ENCODE measurements around the gene GOLGA8T. TPM values are rescaled to one million over a fixed set of nuclear protein-coding genes. Genes with fewer than 3 reads are reported as not detected.
"Not testable (repeated sequence)": the region's sequence is repeated elsewhere in the genome, so short reads cannot be mapped to it uniquely, and the experiment has no call there.

GOLGA8T gene
- total RNA-seq, 2 donors from 2014 or later = 0.14 to 0.49 TPM

DNA sequence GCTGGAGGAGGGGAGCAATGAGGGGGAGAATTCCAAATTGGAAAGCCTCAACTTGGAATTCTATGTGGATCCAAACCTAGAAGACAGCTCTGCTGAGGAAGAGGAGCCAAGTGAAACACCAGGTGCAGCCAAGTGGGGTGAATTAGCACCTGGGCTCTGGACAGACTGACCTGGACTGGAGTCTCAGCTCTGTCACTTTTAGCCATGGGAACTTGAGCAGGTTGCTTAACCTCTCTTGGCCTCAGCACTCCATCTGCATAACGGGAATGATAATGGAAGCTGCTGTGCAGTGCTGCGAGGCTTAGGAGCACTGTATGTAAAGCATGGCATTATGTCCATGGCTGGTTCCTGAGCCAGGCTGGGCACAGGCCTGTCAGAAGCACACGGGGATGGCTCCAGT is 41.8 kb downstream of the GOLGA8T start:
- H3K36me3 Mint-ChIP-seq; H3K9me3 Mint-ChIP-seq; H3K27ac Mint-ChIP-seq; DNase-seq (ENCODE audit: low spot score in 2 of 2); ATAC-seq: not testable (repeated sequence)

GRCh38 chr15:30179814-30180213 is 45.0 kb downstream of the GOLGA8T start:
- not testable (repeated sequence) for ATAC-seq; H3K9me3 Mint-ChIP-seq; H3K36me3 Mint-ChIP-seq; H3K27ac Mint-ChIP-seq; DNase-seq (ENCODE audit: low spot score in 2 of 2)

GRCh38 chr15:30185495-30185894 is 50.6 kb downstream of the GOLGA8T start:
- H3K9me3 Mint-ChIP-seq; H3K36me3 Mint-ChIP-seq; ATAC-seq; H3K27ac Mint-ChIP-seq; DNase-seq (ENCODE audit: low spot score in 2 of 2): not testable (repeated sequence)

DNA sequence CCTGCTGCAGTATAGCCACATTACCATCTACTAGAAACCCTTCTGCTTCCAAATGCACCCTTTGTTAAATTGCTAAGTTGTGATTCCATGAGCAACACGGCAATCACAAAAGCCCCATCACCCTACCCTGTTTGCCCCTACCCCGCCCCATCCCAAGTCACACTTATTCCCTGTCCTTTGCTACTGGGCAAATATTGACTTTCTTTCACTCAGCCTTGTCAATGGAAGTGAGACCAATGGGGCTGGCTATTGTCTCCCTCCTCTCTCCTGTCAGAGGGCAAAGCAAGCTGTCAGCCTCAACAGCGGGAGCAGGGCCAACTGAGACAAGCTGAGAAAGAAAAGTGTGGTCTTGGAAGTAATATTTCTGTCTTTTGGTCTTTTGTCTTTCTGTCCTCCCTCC is 52.6 kb downstream of the GOLGA8T start:
- not testable (repeated sequence) for ATAC-seq; H3K27ac Mint-ChIP-seq; DNase-seq (ENCODE audit: low spot score in 2 of 2); H3K36me3 Mint-ChIP-seq; H3K9me3 Mint-ChIP-seq

DNA sequence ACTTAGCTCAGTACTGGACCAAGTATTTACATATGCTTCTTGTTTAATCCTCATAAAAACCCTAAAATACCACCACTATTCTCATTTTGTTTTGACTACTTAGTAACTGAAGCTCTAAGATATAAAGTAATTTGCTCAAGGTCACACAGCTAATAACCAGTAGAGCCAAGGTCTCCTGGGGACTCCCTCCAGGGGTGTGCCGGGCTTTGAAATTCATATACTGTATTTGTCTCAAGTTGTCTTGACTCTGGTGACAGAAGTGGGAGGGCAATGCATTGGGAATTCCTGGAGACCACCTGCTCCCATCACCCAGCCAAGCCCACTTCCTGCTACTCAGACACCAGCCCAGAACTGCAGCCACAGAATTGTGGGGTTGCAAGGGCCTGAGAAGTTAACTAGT is 54.9 kb downstream of the GOLGA8T start:
- ATAC-seq; H3K36me3 Mint-ChIP-seq; DNase-seq (ENCODE audit: low spot score in 2 of 2); H3K27ac Mint-ChIP-seq; H3K9me3 Mint-ChIP-seq: not testable (repeated sequence)

DNA sequence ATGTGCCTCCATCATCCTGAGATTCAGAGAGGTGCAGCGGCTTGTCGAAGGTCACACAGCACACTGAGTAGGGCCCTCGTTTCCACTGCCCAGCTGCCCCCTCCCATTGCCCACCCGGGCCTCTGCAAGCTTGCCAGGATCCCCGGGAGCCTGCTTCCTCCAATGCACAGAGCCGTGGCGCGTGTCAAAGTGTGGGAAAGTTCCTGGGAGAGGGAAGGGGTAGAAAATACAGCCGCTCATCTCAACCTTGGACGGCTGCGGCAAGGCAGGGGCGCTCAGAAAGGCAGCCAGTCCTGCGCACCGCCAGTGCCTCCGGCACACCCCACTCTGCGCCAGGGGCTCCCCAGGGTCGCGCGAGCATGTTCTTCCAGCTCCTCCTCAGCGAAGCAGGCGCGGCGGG is 56.3 kb downstream of the GOLGA8T start:
- not testable (repeated sequence) for H3K27ac Mint-ChIP-seq; ATAC-seq; DNase-seq (ENCODE audit: low spot score in 2 of 2); H3K36me3 Mint-ChIP-seq; H3K9me3 Mint-ChIP-seq

GRCh38 chr15:30191639-30192038 is 56.8 kb downstream of the GOLGA8T start:
- not testable (repeated sequence) for ATAC-seq; H3K9me3 Mint-ChIP-seq; H3K36me3 Mint-ChIP-seq; H3K27ac Mint-ChIP-seq; DNase-seq (ENCODE audit: low spot score in 2 of 2)

DNA sequence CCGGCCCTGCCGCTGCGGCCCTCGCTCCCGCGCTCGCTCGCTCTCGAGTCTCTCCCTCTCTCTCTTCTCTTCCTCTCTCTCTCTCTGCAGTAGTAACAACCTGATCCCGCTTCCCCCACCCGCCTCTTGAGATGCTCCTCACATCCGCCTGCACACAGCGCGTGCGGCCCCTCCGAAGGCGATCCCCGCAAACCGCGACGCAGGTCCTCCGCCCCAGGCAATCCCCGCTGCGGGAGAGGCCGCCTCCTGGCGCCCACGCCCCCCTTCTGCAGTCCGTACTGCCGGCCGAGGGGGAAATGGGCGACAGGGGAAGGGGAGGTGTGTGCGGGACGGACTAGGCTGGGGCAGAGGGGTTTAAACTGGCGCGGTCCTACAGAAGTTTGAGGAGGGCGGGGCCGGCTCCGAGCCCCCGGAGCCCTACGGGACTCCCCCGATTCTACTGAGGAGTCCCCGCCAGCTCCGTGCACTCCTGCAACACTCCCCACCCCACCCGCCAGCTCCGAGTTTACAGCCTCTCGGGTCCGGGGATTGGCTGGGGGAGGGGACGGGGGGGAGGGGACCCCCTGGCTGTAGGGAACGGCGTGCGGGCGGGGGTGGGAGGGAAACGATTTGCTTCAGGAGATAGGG is 57.4 kb downstream of the GOLGA8T start:
- DNase-seq (ENCODE audit: low spot score in 2 of 2); H3K36me3 Mint-ChIP-seq; H3K27ac Mint-ChIP-seq; H3K9me3 Mint-ChIP-seq: not testable (repeated sequence)
- ATAC-seq = peak; percentile 52 to 60

- not testable (repeated sequence) for ATAC-seq; H3K36me3 Mint-ChIP-seq; H3K27ac Mint-ChIP-seq; DNase-seq (ENCODE audit: low spot score in 2 of 2); H3K9me3 Mint-ChIP-seq
Measured at GRCh38 chr15:30192892-30193291, 58.0 kb downstream of the GOLGA8T start.

Other genes with a start within 250 kb of the GOLGA8T start
- under 1 TPM in 1 of 2 donors, not detected in 1; 0.41 TPM for gene GOLGA8J, start 52.1 kb upstream of the GOLGA8T start, total RNA-seq